ENCODE measurements around the gene PSMA6.

The PSMA6 gene

DNA sequence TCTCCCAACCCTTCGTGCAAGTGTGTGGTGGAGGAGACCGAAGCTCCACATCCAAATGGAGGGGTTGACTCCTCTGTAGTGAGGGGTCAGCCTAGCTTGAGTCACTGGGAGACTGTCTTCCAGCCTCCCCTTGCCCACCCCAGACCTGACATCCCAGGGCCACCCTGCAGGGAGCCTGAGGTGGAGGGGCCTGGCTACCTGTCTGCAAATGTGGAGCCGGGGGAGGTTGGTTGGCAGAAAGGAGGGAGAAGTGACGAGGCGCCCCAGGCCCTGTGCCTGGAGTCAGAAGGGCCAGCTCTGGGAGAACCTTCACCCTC is 74.8 kb downstream of the PSMA6 start:
- DNase-seq (ENCODE audit: low read depth in 2 of 2) = no peak
